GM18511 (cell line): ENCODE results near the gene CMC1.

Source experiments
- ATAC-seq: cut with Tn5 transposase; IDR thresholded peaks from one replicate; pipeline ENCODE4 v1.9.1; 2021; ENCODE audit warnings: mild to moderate bottlenecking, moderate library complexity; ENCODE audit not compliant: unreplicated experiment

The CMC1 gene

DNA sequence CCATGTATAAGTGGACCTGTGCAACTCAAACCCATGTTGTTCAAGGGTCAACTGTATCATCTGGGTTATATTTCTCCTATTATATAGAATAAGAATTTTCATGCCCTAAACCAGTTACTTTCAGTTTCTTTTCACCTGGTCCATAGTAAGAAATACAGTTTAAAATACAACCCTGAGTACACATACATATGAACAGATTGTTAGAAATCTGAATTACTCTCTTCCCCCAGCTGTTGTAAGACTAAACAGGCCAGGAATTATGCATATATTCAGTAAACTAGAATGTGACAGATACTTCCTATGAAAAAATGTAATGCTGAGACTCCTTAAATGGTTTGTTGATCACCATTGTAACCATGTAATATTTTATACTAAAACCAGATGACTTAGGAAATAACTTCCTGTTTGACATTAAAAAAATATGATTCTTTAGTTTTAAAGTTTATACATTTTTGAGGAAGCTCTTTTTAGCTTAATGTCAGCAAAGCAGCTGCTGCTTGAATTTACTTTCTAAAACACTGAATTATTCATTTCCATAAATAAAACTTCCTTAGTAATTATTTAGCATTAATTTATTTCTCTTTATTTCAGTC is 54.6 kb downstream of the CMC1 start:
- ATAC-seq: no peak

DNA sequence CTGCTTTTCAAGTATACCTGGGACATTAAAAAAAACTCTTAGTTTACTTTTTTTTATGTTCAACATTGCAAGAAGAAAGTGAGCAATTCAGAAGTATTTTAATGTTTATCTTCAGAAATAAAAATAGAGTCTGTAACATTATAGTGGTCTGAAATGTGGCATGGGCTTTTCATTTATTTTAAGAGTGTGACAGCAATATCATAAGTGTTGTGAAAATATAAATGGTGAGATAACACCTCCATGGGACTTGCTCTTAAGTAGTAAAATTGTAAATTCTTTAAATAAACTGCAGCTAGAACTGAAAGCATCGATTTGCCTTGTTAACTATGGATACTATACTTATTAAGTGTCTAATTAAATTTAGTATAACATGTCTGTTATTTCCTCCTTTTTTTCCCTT is 58.3 kb downstream of the CMC1 start:
- no peak for ATAC-seq

DNA sequence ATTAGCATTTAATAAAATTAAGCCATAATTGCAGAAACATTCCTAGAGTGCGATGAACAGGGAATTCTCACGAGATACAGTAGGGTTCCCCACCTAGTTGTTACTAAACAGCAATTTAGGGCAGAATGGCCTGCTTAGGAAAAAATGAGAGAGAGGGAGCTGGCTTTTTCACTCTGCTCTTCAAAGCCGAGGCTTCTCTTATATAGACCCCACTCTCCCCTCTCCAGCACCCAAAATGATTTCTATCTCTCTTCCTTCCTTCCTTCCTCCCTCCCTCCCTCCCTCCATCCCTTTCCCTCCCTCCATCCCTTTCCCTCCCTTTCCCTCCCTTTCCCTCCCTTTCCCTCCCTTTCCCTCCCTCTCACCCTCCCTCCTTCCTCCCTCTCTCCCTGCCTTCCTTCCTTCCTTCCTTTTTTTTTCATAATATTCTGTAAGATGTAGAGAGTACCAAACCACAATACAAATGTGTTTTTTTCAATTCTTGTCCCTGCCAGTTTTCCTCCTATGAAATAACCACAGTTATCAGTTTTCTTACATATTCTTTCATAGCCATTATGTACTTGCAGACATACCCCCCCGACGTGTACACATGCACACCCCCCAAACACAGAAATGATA is 59.0 kb downstream of the CMC1 start:
- no peak for ATAC-seq

DNA sequence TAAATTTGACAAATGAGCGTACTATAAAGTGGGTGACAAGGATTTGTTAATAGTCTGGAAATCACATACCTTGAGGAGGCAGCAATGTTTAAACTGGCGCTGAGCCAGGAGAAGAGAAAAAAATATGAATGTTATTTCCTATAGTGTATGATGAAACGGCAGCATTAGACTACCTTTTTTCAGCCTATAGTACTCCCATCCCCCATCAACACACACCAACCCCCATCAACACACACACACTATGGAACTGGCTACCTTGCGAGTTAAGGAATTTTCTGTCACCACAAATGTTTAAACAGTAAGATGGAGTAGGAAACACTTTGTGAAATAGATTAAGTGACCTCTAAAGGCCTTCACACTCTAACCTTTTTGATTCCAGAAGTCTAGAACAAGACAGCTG is 60.3 kb downstream of the CMC1 start:
- ATAC-seq: no peak

DNA sequence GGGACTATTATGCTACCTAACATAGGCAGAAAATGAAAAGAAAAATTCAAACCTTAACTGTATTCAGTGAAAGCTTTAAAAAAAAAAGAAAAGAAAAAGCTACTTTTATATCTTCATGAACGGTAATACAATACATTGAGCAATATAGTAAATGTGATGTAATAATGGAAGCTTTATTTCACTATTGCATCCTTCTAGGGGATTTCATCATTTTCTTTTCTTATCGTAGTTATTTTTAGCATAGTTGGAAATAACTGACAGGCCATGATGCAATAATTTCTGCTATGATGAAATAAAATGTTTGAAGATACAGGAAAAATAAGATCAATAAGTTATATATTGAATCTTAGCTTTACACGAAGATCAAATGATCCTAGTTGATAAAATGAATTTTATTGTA is 66.8 kb downstream of the CMC1 start:
- ATAC-seq: no peak

DNA sequence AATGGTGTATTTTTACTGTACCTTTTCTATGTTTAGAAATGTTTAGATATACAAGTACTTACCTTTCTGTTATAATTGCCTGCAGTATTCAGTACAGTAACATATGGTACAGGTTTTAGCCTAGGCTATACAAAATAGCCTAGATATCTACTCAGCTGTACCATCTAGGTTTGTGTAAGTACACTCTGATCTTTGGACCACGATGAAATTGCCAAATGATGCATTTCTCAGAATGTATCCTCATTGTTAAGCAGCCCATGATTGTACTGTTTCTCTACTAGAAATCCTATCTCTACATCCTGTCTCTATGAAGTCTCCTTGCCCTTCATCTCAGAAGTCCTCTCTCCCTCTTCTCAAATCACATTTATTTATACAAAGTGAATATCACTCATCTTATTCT is 74.3 kb downstream of the CMC1 start:
- ATAC-seq: no peak

DNA sequence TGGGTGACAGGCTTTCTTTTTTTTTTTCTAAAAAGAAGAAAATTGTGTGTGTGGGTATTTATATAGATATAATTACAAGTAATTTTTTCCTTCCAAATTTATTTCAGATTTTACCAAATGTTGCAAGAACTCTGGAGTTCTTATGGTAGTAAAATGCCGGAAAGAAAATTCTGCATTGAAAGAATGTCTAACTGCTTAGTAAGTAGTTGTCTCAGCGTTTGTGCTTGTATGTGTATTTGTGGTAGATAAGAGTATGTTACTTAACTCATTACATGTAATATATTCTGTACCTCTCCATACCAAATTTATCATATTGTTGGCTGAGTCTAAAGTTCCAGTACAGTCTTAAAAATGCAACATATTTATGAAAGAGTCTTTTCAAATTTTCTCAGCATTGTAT is 74.8 kb downstream of the CMC1 start:
- no peak for ATAC-seq

DNA sequence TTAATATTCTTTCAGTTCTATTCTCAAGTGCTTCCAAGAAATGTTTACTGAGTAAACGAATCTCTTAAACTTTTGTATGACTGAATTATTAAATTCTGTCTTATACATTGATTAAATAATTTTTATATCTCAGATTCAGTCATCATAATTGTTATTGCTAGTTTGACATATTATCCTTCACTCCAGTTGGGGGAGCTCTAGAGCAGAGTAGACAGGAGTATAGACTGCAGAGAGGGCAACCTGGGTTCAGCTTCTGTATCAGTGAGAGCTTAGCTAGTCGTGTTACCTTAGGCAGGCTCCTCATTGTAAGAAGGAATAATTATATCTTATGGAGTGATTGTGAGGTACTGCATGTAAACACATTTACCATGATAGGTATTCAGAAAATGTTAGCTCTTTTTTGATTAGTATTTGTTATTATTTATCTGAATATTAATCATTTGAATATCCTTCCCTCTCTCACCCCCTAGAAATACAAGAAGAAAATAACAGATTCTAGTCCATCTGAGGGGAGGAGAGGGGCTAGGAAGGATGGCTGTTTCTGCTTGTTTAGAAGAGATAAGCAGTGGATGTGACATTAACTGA is 76.1 kb downstream of the CMC1 start:
- ATAC-seq: peak; percentile 92

DNA sequence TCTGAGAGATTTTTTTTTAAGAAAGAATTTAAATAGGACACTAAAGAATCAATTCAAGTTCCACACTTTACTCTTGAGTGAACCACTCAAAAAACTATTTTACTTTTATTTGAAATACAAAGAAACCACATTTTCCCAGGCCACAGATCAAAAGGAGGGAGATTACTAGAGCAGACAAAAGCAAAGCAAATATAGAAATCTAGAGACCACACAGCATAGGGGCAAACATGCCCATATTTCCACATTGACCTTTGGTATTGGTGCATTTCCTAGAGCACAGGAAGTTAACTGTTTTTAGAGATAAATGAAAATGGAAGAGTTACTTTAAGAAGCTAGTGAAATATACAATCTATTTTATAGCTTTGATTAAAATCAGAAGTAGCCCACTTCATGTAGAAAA is 79.6 kb downstream of the CMC1 start:
- no peak for ATAC-seq

DNA sequence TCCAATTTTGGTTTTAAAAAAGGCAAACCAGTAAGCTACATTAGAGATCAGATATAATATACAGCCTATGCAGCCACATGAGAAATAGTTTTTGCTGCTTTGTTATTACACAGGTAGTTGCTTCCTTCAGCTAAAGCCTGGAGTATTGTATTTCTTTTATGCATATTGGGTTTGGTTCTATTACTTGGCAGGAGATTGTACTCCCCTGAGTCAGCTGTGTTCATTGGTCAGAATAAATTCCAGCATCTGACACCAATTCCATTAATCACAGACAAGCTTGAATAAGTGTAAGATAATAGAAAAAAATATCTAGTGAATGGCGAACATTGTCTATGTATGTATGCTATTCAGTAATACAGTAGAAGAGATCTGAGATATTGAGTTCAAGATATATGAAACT is 81.0 kb downstream of the CMC1 start:
- ATAC-seq: no peak

DNA sequence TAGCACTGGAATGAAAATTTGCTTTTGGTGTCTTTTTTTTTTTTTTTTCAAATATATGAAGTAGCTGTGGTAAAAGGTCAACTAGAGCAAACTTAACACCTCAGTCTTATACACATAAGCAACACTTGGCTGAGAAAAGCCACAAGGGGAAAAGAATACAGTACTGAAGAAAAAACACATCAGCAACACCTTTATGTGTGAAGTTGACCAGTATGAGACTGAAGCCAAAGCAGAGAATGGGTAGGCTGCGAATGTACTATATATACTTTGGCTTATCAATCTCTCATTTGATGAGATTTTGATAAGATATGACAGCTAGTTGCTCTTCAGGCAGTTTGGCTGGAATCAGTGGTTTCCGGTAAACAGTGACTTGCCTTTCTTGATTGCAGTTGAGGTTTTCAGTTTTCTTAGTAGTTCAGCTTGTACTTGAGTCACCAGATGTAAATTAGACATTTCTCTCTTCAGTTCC is 85.1 kb downstream of the CMC1 start:
- ATAC-seq: peak; percentile 85

DNA sequence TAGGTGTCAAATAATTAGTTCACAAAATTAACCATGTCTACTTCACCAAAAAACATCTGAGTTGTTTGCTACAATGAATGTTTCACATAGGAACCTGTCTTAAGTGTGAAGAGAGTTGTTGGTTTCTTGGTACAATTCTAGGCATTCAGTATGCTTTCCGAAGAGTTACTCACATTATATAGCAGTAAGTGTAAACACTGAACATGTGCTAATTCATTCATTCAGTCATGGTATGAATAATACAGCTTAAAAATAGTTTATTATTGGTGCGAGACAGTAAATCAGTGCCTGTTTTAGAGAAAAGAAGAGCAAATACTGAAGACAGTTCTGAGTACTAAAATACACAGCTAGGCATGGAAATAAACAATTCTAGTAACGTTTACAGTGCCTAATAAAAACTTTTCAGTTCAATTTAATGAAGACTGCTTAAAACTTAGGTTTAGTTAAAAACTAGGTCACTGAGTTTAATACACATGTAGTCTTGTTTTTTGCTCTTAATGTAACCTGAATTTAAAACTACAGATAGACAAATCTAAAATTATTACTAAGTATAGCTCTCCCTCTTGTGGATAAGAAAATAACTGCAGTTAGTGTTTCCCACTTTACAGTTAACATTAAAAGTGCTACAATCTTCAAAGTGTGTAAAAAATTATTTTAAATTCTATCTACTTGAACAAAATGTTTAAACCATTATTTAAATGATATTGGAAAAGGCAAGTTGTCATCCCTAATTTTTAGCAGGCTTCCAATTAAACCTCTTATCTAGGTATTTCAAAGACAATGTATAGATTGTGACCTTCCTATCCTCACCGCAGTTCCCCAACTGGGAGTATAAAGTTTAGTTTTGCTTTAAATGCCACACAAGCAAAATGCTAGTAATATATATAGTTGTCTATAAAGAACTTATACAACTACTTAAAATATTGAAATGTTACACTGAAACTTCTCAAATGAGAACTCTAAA is 87.1 kb downstream of the CMC1 start:
- peak; percentile 26 for ATAC-seq

DNA sequence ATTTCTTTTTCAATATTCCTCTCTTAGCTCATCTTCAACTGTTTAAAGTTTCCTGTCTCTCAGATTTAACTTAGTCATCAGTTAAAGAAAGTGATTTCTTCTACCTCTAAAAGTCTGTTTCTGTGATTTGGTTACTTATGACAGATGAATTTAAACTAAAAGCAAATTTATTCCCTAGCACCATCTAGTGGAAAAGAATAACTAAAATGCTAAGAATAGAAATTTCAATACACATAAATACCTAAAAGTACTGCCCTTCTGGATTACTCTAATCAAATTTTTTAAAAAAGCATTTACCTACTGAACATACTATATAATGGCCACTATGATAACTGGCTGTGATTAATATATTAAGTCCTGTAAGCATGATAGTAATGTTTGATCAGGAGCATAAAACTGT is 93.1 kb downstream of the CMC1 start:
- no peak for ATAC-seq

DNA sequence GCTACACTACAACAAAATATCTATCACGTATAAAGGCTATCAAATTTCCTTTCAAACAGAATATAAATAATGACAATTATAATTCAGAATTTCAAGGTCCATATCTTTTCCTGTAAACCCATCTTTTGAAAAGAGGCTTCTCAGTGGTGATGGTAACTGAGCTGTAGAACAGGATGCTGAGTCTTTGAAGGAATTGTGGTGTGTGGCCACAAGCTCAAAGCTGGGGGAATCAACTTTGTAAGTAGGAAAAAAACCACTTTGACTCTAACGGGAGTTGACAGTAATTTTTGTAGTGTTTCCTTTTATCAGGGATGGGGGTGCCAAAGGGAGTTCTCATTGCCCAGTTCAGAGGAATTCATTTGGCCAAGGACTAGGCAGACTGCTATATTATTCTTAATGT is 93.8 kb downstream of the CMC1 start:
- no peak for ATAC-seq

DNA sequence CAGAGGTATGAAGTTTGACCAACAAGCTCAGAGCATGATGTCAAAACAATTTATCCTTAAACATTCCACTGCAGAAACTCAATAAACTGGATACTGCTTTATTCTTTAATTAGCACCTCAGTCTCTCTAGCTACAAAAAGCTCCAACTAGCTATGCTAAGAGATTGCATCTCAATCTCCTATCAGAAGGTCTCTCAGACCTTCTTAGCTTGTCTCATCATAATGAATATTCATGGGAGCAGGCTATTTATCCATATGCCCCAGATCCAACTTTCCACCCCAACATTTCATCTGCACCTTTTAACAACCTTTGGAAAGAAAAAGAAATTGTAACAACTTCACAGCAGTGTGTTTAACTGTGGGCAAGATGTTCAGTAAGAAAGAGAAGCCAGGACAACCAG is 95.8 kb downstream of the CMC1 start:
- ATAC-seq: no peak

DNA sequence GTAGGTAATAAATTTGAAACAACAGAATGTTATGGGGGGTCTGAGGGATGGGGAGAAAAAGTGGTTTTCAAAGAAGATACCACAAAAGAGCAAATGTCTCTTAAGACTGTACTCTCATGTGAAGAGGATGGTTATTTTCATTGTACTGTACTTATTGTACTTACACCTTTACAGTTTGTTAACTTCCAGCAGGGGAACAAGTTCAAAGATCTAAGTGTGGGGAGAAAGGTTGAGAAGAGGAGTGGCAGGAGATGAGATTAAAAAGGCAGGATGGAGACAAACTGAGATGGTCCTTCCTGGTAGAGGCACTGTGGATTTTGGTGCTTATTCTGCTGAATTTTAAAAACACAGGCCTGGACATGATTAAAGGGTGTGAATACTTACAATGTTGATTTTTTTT is 101.7 kb downstream of the CMC1 start:
- ATAC-seq: no peak

DNA sequence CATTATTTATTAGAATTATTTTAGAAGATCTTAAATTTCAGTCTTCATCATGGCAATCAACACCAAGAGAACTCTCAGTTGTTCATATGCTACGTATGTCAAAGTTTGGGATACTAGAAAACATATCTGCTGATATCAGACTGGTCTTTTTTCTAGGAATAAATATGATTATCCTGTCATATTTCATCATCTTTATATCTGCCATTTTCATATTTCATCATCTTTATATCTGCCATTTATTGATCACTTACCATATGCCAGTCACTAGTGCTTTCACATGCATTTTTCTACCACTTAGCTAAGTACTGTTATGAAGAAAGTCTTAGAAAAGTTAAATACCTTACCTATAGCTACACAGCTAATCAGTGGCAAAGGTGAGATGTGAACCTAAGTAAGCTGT is 104.3 kb downstream of the CMC1 start:
- no peak for ATAC-seq

DNA sequence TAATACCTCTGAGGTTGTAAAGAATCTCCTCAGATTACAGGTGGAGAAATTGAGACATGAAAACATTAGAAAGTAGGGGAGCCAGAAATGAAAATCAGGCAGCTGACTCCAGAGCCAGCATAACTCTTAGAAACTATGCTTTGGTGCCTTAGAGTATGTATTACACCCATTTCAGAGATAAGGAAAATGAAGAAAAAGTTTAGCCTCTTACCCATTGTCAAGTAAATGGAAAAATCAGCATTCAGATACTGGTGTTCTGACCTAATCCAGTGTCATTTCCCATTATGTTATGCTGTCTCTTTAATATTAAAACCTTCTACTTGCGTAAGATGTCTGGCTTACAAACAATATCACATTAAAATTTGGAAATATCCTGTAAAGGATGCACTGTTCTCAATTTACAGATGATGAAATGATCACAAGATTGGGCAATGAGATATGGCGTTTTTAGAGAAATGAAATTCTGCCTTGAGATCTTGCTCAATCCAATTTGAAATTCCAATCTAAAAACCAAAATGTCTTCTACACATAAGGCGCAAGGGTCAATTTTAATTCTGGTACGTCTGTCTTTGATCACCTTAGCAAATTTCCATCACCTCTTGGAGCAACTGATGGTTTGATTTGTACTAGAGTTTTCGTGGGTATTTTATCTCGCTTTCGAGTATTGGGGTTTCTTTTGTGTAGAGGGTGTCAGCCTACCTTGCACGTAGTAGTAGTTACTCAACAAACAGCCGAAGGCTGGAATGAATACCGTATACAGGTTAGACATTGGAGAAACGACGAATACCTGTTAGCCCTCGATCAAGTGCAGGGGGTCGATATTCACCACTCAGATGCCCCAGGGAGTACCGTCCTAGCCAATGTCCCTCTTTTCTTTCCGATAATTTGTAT is 106.2 kb downstream of the CMC1 start:
- no peak for ATAC-seq

DNA sequence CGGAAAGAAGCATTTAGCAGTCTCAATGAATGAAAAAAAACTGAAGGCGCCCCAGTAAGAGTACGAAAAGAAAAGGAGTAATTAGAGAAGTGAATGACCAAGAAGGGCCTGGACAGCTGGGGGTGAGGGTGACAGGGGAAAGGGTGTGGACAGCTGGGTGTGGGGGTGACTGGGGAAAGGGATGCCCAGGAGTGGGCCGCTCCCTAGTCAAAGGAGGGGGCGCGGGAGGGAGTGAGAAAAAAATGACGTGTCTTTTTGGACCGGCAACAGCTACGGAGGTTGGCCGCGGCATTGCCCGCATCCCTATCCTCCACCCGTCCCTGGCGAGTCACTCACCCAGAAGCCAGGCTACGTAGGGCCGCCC is 106.8 kb downstream of the CMC1 start:
- no peak for ATAC-seq

DNA sequence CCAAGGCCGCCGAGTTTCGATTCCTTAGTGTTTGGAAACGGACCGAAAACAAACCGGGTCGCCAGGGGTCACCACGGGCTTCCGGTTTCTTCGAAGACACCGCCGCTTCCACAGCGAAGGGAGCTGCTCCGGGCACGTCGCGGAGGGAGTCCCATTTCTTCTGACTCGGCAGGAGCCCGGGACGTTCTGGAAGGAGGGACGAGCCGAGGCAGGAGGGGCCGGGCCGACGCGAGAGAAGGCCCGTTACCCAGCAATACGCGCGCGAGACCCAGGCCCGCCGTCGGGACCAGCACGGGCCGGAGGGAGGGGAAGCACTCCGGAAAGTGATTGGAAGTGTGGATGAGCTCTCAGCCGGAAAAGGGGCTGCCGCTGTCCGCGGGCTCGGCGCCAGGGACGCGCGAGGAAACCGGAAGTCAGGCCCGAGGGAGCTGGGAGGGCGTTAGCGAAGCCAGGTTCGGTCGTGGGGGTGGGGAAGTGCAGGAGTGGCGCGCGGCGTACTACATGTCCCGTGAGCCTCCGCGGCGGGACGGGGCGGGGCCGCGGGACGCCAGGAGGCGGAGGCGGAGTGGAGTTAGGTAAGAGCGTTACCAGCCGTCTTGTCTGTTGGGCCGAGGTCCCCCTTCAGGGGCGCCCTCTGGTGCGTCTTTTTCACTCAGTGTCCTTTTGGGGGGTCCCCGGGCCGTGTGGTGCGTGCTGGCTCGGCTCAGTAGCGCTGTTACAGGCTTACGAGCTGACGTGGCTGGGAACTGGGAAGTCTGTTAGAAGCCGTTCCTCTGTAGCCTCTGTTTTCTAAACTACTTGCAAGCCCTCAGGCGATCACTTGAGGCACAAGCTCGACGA is 107.4 kb downstream of the CMC1 start, which contains the start of the genes AZI2 and ZCWPW2:
Gene AZI2 (minus strand): TSS at position 196 of the 840 bp plus-strand sequence. CDS start 8,207 bp downstream, outside the sequence.
Gene ZCWPW2 (plus strand): TSS at position 93 of the 840 bp plus-strand sequence. CDS start 64,348 bp downstream, outside the sequence.
- peak; percentile 91 for ATAC-seq
